Panc1 (cell line): ENCODE data around the gene EFCAB7.

Experiments used
- CTCF ChIP-seq: fragments of 450-650 bp; IDR thresholded peaks from 2 replicates; pipeline ENCODE4 v1.5.1; 2017; ENCODE audit warnings: mild to moderate bottlenecking
- POLR2AphosphoS5 ChIP-seq: IDR thresholded peaks from 2 replicates; pipeline ENCODE4 v1.6.1; 2012; ENCODE audit warnings: mild to moderate bottlenecking, low read depth, low read length, moderate library complexity
- SIN3A ChIP-seq: IDR thresholded peaks from 2 replicates; pipeline ENCODE4 v1.6.1; 2012; ENCODE audit warnings: low read depth, mild to moderate bottlenecking, low read length, moderate library complexity, borderline replicate concordance; ENCODE audit not compliant: insufficient read depth
- TCF7L2 ChIP-seq: IDR thresholded peaks from 2 replicates; pipeline ENCODE4 v1.6.1; 2011; ENCODE audit warnings: mild to moderate bottlenecking, low read depth, low read length, inconsistent platforms

- TF ChIP-seq CTCF = no peak
- TF ChIP-seq SIN3A = no peak
- TF ChIP-seq TCF7L2 = no peak
- no peak for TF ChIP-seq POLR2AphosphoS5
These were observed 98.4 kb downstream of the EFCAB7 start for GRCh38 chr1:63621698-63622097.
